ENCODE results near the gene SRP9.
"Not testable (repeated sequence)": the region's sequence is repeated elsewhere in the genome, so short reads cannot be mapped to it uniquely, and the experiment has no call there.

SRP9 gene

GRCh38 chr1:225778337-225778669, 677 bp downstream of the SRP9 start:
- DNase-seq: no peak

GRCh38 chr1:225779165-225779564, 1.5 kb downstream of the SRP9 start:
- not testable (repeated sequence) for DNase-seq

GRCh38 chr1:225780134-225780533, 2.5 kb downstream of the SRP9 start:
- no peak for DNase-seq

- no peak for DNase-seq
Measured at GRCh38 chr1:225780630-225781029, 3.0 kb downstream of the SRP9 start.

GRCh38 chr1:225789142-225789541, 11.5 kb downstream of the SRP9 start:
- not testable (repeated sequence) for DNase-seq

GRCh38 chr1:225794954-225795353, 17.3 kb downstream of the SRP9 start:
- DNase-seq: no peak

GRCh38 chr1:225796097-225796496, 18.5 kb downstream of the SRP9 start:
- DNase-seq: not testable (repeated sequence)

- DNase-seq: not testable (repeated sequence)
Measured at GRCh38 chr1:225801146-225801545, 23.5 kb downstream of the SRP9 start.

- DNase-seq: no peak
Measured at GRCh38 chr1:225806249-225806648, 28.6 kb downstream of the SRP9 start.

- not testable (repeated sequence) for DNase-seq
Measured at GRCh38 chr1:225806736-225807135, 29.1 kb downstream of the SRP9 start.

GRCh38 chr1:225808136-225808535, 30.5 kb downstream of the SRP9 start:
- DNase-seq: no peak

GRCh38 chr1:225809842-225810578, 32.4 kb downstream of the SRP9 start, which contains the start of gene EPHX1:
TSS of gene EPHX1 (plus strand) at chr1:225810124. CDS start at chr1:225828730, 18,606 bp downstream.
- peak; percentile 81 for DNase-seq

- DNase-seq: not testable (repeated sequence)
Measured at GRCh38 chr1:225810579-225811538, 33.2 kb downstream of the SRP9 start.

GRCh38 chr1:225811622-225812487, 34.2 kb downstream of the SRP9 start:
- DNase-seq: no peak

- DNase-seq: no peak
Measured at GRCh38 chr1:225812488-225813213, 35.0 kb downstream of the SRP9 start.

- no peak for DNase-seq
Measured at GRCh38 chr1:225813214-225813964, 35.8 kb downstream of the SRP9 start.

GRCh38 chr1:225814381-225814780, 36.8 kb downstream of the SRP9 start:
- DNase-seq: no peak

- not testable (repeated sequence) for DNase-seq
Measured at GRCh38 chr1:225815090-225815489, 37.5 kb downstream of the SRP9 start.

GRCh38 chr1:225815526-225816178, 38.0 kb downstream of the SRP9 start:
- DNase-seq: no peak

GRCh38 chr1:225816643-225817538, 39.3 kb downstream of the SRP9 start:
- DNase-seq: no peak

Measured in GDM1 (cell line).